Heart right ventricle (tissue), 16 donors: ENCODE results near the gene ZSCAN10. TPM values are rescaled to one million over a fixed set of nuclear protein-coding genes. Genes with fewer than 3 reads are reported as not detected.

Source experiments
- ATAC-seq, 8 donors: fragments of 200-7000 bp; cut with Tn5 transposase; one replicate each; pipeline ENCODE4 v1.9.1; 2020; ENCODE audit warnings: mild to moderate bottlenecking in 8 of 8, moderate library complexity in 8 of 8, moderate number of reproducible peaks in 1 of 8
- DNase-seq, 2 donors: peaks; one replicate each; pipeline ENCODE4 v3.0.0-alpha.2; 2020
- H3K27ac ChIP-seq, 10 donors: fragments of 200-600 bp; sonication (generic) in 2 of 10; one replicate each; pipeline versions ENCODE4 v1.5.0 to v1.8.0; 2020 to 2022; ENCODE audit warnings: mild to moderate bottlenecking in 3 of 10
- H3K27me3 ChIP-seq, 7 donors: fragments of 200-600 bp; one replicate each; pipeline ENCODE4 v1.8.0; 2021 to 2022; ENCODE audit warnings: mild to moderate bottlenecking in 2 of 7
- H3K36me3 ChIP-seq, 9 donors: fragments of 200-600 bp; sonication (generic) in 1 of 9; one replicate each; pipeline versions ENCODE4 v1.5.0 to v1.8.0; 2020 to 2022; ENCODE audit warnings: mild to moderate bottlenecking in 2 of 9
- H3K4me1 ChIP-seq, 9 donors: fragments of 200-600 bp; sonication (generic) in 1 of 9; one replicate each; pipeline versions ENCODE4 v1.5.0 to v1.8.0; 2020 to 2022; ENCODE audit warnings: mild to moderate bottlenecking in 4 of 9
- H3K4me3 ChIP-seq, 10 donors: fragments of 200-600 bp; sonication (generic) in 2 of 10; one replicate each; pipeline versions ENCODE4 v1.5.0 to v1.8.0; 2020 to 2022; ENCODE audit warnings: mild to moderate bottlenecking in 7 of 10, moderate library complexity in 2 of 10
- H3K9me3 ChIP-seq, 11 donors: fragments of 200-600 bp in 10 of 11; sonication (generic) in 2 of 11; one replicate each; pipeline versions ENCODE4 v1.5.0 to v1.8.0; 2013 to 2022; ENCODE audit warnings: mild to moderate bottlenecking in 2 of 11, control low read depth in 1 of 11, moderate library complexity in 1 of 11
- CTCF ChIP-seq, 9 donors: fragments of 200-600 bp; sonication (generic) in 2 of 9; IDR thresholded peaks; one replicate each; pipeline versions ENCODE4 v1.5.0 to v1.8.0; 2021 to 2022; ENCODE audit warnings: antibody characterized with exemption in 9 of 9, mild to moderate bottlenecking in 5 of 9, moderate library complexity in 1 of 9
- WGBS, 2 donors: extraction: QIAGEN DNeasy Blood & Tissue Kit; methylation state at CpG; one replicate each; pipeline ENCODE4 v1.1.7; 2013; ENCODE audit warnings: inconsistent platforms in 1 of 2; 5-methylcytosine and 5-hydroxymethylcytosine counted together
- intact Hi-C, 10 donors: fragments of 100-400 bp; cut with DNase I; formaldehyde crosslinking; loops; one replicate each; pipeline versions ENCODE4 v1.11.1 to v1.14.2; 2022
- polyA plus RNA-seq, 2 donors: library from polyadenylated mRNA; stranded (reverse); fragments of 200-250 nt; gene quantifications; one replicate each; pipeline ENCODE4 v1.2.3, GENCODE V29; 2013
- total RNA-seq, 10 donors: library from RNA; stranded (reverse); fragmentation: NEBNext Ultra II Directional in 3 of 10; extraction: Animal tissue kit (Norgen Biotek cat#: 25700) in 3 of 10; gene quantifications; one replicate each; pipeline versions ENCODE4 v1.2.1 to v1.2.4, GENCODE V29; 2021 to 2023
- donor health status: Arrhythmogenic right ventricular cardiomyopathy.
- donor health status: ischemic (EF 13 %, LVEDD 7.1; RV severe dilation, severe dysfunction).
- donor health status: healthy with polysubstance abuse.
- donor health status: DM: no; HTN: yes; CAD: no.
- donor health status: DM: no; HTN: no; CAD: no.
- donor health status: ischemic (EF 25% LVEDD 6.9; RV normal size, moderate dysfunction).
- donor health status: ischemic (EF 25% LVEDD 5.7; RV mildly dilated, moderate dysfunction).
- donor health status: healthy.
- donor health status: DM: yes; HTN: yes; CAD: no.
- donor health status: Ischemic cardiomyopathy.
- donor health status: ischemic (EF 35%, LVEDD 5.7; RV mildly dilated, moderate dysfunction).
- donor health status: nonischemic (EF 11% LVEDD 7.7; RV severe dilation, severe dysfunction).
- donor health status: DM: yes; HTN: yes; CAD: no.
- donor health status: PGD.
- donor health status: ischemic (EF 29% LVEDD 5.4; RV normal size, mild dysfunction).
- donor health status: nonischemic (EF 23%, LVEDD 6.1; RV moderate dilation, normal function).

Gene ZSCAN10
- total and polyA plus RNA-seq, 12 donors: 0.01 to 0.07 TPM; not detected in 10

GRCh38 chr16:3115561-3115960 is 16.5 kb upstream of the ZSCAN10 start:
- 71% methylated on average over 14 of the region's 14 CpGs for WGBS, 2 donors
- DNase-seq (no peak), ATAC-seq (no peak)

GRCh38 chr16:3115003-3115402 is 15.9 kb upstream of the ZSCAN10 start:
- Histone ChIP-seq H3K36me3 (peaks cover 0 to 58% (median 12%) of the 10 kb centered on the region in 9 donors), H3K27me3 (no peaks in the 10 kb centered on the region), H3K27ac (no peak overlapping the region), H3K4me1 (peaks cover 11 to 39% (median 29%) of the 10 kb centered on the region in 9 donors), H3K4me3 (no peak overlapping the region), H3K9me3 (no peaks in the 10 kb centered on the region)
- TF ChIP-seq CTCF (IDR thresholded peaks at IDR 0.05): no peak
- intact Hi-C loops: loop anchor here in 1 of 10 donors (10.0 kb wide), 1 partner anchor 60 kb away; no protein-coding TSS in a partner anchor
- DNase-seq: no peak
- no peak for ATAC-seq
- 93 to 94% methylated on average over 11 to 12 of the region's 12 CpGs for WGBS, 2 donors

More at GRCh38 chr16:3115561-3115960, 16.5 kb upstream of the ZSCAN10 start:
- no peak for TF ChIP-seq CTCF (IDR thresholded peaks at IDR 0.05)
- H3K9me3 ChIP-seq: no peaks in the 10 kb centered on the region
- H3K4me3 ChIP-seq: no peak overlapping the region
- H3K4me1 ChIP-seq: peaks cover 11 to 39% (median 29%) of the 10 kb centered on the region in 9 donors
- H3K27me3 ChIP-seq: no peaks in the 10 kb centered on the region
- H3K27ac ChIP-seq: no peak overlapping the region
- H3K36me3 ChIP-seq: peaks cover 0 to 64% (median 15%) of the 10 kb centered on the region in 9 donors
- intact Hi-C loops: loop anchor here in 1 of 10 donors (10.0 kb wide), 1 partner anchor 61 kb away; no protein-coding TSS in a partner anchor

GRCh38 chr16:3113765-3114479 is 14.8 kb upstream of the ZSCAN10 start:
- no peak for ATAC-seq
- 56 to 58% methylated on average over 17 of the region's 17 CpGs for WGBS, 2 donors

More at GRCh38 chr16:3113765-3114479, 14.8 kb upstream of the ZSCAN10 start:
- Histone ChIP-seq H3K9me3 (no peaks in the 10 kb centered on the region), H3K27me3 (no peaks in the 10 kb centered on the region), H3K4me3 (peak overlapping the region in 9 of 10 donors; percentile 64 to 97 (median 85)), H3K27ac (peak overlapping the region in 3 of 10 donors; percentile 76 to 93 (median 82)), H3K4me1 (peaks cover 11 to 39% (median 29%) of the 10 kb centered on the region in 9 donors), H3K36me3 (peaks cover 0 to 47% (median 7%) of the 10 kb centered on the region in 9 donors)
- no peak for DNase-seq
- intact Hi-C loops: loop anchor here in 2 of 10 donors (5.0 to 10.0 kb wide), 2 partner anchors 57 to 59 kb away; no protein-coding TSS in a partner anchor
- no peak for TF ChIP-seq CTCF (IDR thresholded peaks at IDR 0.05)
